ENCODE results near the gene BRD7.
A peak's percentile ranks its signal among the peaks of the same experiment; 100 is the strongest.

Gene BRD7

GRCh38 chr16:50271148-50272041 is 97.4 kb downstream of the BRD7 start:
- no peak for DNase-seq (ENCODE audit: low read depth)

GRCh38 chr16:50270510-50271147 is 98.2 kb downstream of the BRD7 start:
- no peak for DNase-seq (ENCODE audit: low read depth)

GRCh38 chr16:50269769-50270509 is 98.8 kb downstream of the BRD7 start:
- DNase-seq (ENCODE audit: low read depth): no peak

- no peak for DNase-seq (ENCODE audit: low read depth)
Measured at GRCh38 chr16:50269061-50269705, 99.6 kb downstream of the BRD7 start.

- DNase-seq (ENCODE audit: low read depth): no peak
Measured at GRCh38 chr16:50268352-50268751, 100.4 kb downstream of the BRD7 start.

GRCh38 chr16:50267651-50268050 is 101.1 kb downstream of the BRD7 start:
- no peak for DNase-seq (ENCODE audit: low read depth)

GRCh38 chr16:50267151-50267631 is 101.6 kb downstream of the BRD7 start:
- no peak for DNase-seq (ENCODE audit: low read depth)

GRCh38 chr16:50266337-50267091 is 102.3 kb downstream of the BRD7 start, which contains the start of gene ADCY7:
Gene ADCY7, plus strand, starts transcription at chr16:50266551. Its CDS starts 21,629 bp downstream, at chr16:50288180.
- peak; percentile 68 for DNase-seq (ENCODE audit: low read depth)
